Hepatocyte (in vitro differentiated cells): ENCODE measurements around the gene CUX1. TPM values are rescaled to one million over a fixed set of nuclear protein-coding genes. Genes with fewer than 3 reads are reported as not detected.
"Not testable (repeated sequence)": the region's sequence is repeated elsewhere in the genome, so short reads cannot be mapped to it uniquely, and the experiment has no call there.

Experiments
- DNase-seq: peaks from one replicate; pipeline ENCODE4 v3.0.0-alpha.2; 2016; ENCODE audit warnings: low spot score
- H2AFZ ChIP-seq: fragments of 200-600 bp; sonication (generic); 2 replicates; pipeline ENCODE4 v1.6.0; 2016; ENCODE audit warnings: antibody characterized with exemption, mild to moderate bottlenecking
- H3K27ac ChIP-seq: fragments of 200-600 bp; sonication (generic); 2 replicates; pipeline ENCODE4 v1.5.1; 2016; ENCODE audit warnings: mild to moderate bottlenecking
- H3K27me3 ChIP-seq: fragments of 200-600 bp; sonication (generic); 2 replicates; pipeline ENCODE4 v1.6.1; 2016
- H3K36me3 ChIP-seq: fragments of 200-600 bp; sonication (generic); replicated peaks from 2 replicates; pipeline ENCODE4 v1.5.1; 2016; ENCODE audit warnings: low read depth; ENCODE audit not compliant: insufficient read depth
- H3K4me1 ChIP-seq: fragments of 200-600 bp; sonication (generic); 2 replicates; pipeline ENCODE4 v1.5.1; 2016; ENCODE audit warnings: mild to moderate bottlenecking, moderate library complexity; ENCODE audit not compliant: insufficient read depth
- H3K4me2 ChIP-seq: fragments of 200-600 bp; sonication (generic); 2 replicates; pipeline ENCODE4 v1.6.0; 2016
- H3K4me3 ChIP-seq: fragments of 200-600 bp; sonication (generic); 2 replicates; pipeline ENCODE4 v1.5.1; 2016; ENCODE audit warnings: mild to moderate bottlenecking
- H3K79me2 ChIP-seq: fragments of 200-600 bp; sonication (generic); 2 replicates; pipeline ENCODE4 v1.6.0; 2017; ENCODE audit warnings: mild to moderate bottlenecking
- H3K9me2 ChIP-seq: fragments of 200-600 bp; sonication (generic); replicated peaks from 2 replicates; pipeline ENCODE4 v1.6.0; 2017; ENCODE audit warnings: mild to moderate bottlenecking; ENCODE audit not compliant: insufficient read depth
- H3K9me3 ChIP-seq: fragments of 200-600 bp; sonication (generic); 2 replicates; pipeline ENCODE4 v1.5.1; 2016; ENCODE audit warnings: low read depth, mild to moderate bottlenecking
- H4K20me1 ChIP-seq: fragments of 200-600 bp; sonication (generic); 2 replicates; pipeline ENCODE4 v1.6.0; 2016; ENCODE audit warnings: mild to moderate bottlenecking; ENCODE audit not compliant: insufficient read depth, poor library complexity, severe bottlenecking
- EZH2 ChIP-seq: fragments of 200-600 bp; sonication (generic); IDR thresholded peaks from 2 replicates; pipeline ENCODE4 v1.6.1; 2016; ENCODE audit warnings: antibody characterized with exemption, mild to moderate bottlenecking, borderline replicate concordance
- EZH2phosphoT487 ChIP-seq: fragments of 200-600 bp; sonication (generic); IDR thresholded peaks from one replicate; pipeline ENCODE4 v1.6.1; 2018; ENCODE audit warnings: antibody characterized with exemption, mild to moderate bottlenecking, low read depth, moderate library complexity; ENCODE audit not compliant: unreplicated experiment, severe bottlenecking
- WGBS: methylation state at CpG from one replicate; pipeline ENCODE4 v1.1.6; 2016; ENCODE audit warnings: low lambda C conversion rate; ENCODE audit errors: missing lambda C conversion rate; 5-methylcytosine and 5-hydroxymethylcytosine counted together
- polyA plus RNA-seq: library from polyadenylated mRNA; unstranded; fragments of >200 nt; fragmentation: Nextera tagmentation; extraction: Ambion mirVana; gene quantifications from 2 replicates; pipeline ENCODE4 v1.2.1, GENCODE V29; 2016
- total RNA-seq: library from RNA; depleted of rRNA; stranded (reverse); fragments of >200 nt; gene quantifications from 2 replicates; pipeline ENCODE4 v1.2.3, GENCODE V29; 2014
- TF ChIP-seq, protein P1 (sequence below): fragments of 200-600 bp; sonication (generic); IDR thresholded peaks from 2 replicates; pipeline ENCODE4 v1.5.1; 2016; ENCODE audit warnings: antibody characterized with exemption, mild to moderate bottlenecking; ENCODE audit not compliant: poor library complexity

The CUX1 gene
- total and polyA plus RNA-seq, 2 experiments from 2014 or later = 60.1 to 76.8 TPM

DNA sequence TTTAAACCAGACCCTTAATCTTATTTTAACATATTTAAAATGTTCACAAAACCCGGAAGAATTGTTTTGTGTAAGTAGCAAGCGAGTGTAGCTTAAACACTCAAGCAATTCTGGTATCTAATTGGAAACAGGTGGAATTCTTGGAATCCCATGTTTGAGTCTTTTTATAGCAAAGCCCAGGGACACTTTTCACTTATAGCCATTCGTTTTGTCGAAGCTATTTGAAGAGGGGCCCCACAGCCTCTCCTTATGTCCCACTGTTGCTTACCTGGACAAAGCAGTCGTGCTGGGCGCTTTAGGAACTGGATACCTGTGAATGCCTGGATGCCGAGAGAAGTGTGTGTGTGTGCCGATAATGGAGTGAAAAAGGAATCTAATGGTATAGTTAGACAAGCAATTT is 3.3 kb downstream of the CUX1 start:
- H3K79me2 ChIP-seq = peaks cover 90% of the 10 kb centered on the region
- peak overlapping the region; percentile 79 for H3K4me2 ChIP-seq
- TF ChIP-seq, protein P1, sequence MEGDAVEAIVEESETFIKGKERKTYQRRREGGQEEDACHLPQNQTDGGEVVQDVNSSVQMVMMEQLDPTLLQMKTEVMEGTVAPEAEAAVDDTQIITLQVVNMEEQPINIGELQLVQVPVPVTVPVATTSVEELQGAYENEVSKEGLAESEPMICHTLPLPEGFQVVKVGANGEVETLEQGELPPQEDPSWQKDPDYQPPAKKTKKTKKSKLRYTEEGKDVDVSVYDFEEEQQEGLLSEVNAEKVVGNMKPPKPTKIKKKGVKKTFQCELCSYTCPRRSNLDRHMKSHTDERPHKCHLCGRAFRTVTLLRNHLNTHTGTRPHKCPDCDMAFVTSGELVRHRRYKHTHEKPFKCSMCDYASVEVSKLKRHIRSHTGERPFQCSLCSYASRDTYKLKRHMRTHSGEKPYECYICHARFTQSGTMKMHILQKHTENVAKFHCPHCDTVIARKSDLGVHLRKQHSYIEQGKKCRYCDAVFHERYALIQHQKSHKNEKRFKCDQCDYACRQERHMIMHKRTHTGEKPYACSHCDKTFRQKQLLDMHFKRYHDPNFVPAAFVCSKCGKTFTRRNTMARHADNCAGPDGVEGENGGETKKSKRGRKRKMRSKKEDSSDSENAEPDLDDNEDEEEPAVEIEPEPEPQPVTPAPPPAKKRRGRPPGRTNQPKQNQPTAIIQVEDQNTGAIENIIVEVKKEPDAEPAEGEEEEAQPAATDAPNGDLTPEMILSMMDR = no peak

GRCh38 chr7:101822632-101823031 is 5.2 kb downstream of the CUX1 start:
- 89% methylated on average over 5 of the region's 6 CpGs for WGBS
- not testable (repeated sequence) for H3K9me2 ChIP-seq, H3K9me3 ChIP-seq, DNase-seq, H3K27ac ChIP-seq, H2AFZ ChIP-seq, H3K27me3 ChIP-seq, H3K4me3 ChIP-seq, H3K36me3 ChIP-seq
- H4K20me1 ChIP-seq = peaks cover 91% of the 10 kb centered on the region
- H3K4me2 ChIP-seq = peak overlapping the region; percentile 58
- H3K4me1 ChIP-seq = peaks cover 52% of the 10 kb centered on the region
- H3K79me2 ChIP-seq = peaks cover 100% of the 10 kb centered on the region

More for the DNA sequence above, 3.3 kb downstream of the CUX1 start:
- Histone ChIP-seq H4K20me1 (peaks cover 74% of the 10 kb centered on the region), H3K9me3 (no peaks in the 10 kb centered on the region), H3K36me3 (no peaks in the 10 kb centered on the region), H3K27ac (peak overlapping the region; percentile 92), H3K4me1 (peaks cover 44% of the 10 kb centered on the region), H3K27me3 (no peaks in the 10 kb centered on the region), H2AFZ (no peak overlapping the region), H3K9me2 (no peaks in the 10 kb centered on the region), H3K4me3 (no peak overlapping the region)
- no peak for DNase-seq
- WGBS = 27% methylated on average over 8 of the region's 8 CpGs

DNA sequence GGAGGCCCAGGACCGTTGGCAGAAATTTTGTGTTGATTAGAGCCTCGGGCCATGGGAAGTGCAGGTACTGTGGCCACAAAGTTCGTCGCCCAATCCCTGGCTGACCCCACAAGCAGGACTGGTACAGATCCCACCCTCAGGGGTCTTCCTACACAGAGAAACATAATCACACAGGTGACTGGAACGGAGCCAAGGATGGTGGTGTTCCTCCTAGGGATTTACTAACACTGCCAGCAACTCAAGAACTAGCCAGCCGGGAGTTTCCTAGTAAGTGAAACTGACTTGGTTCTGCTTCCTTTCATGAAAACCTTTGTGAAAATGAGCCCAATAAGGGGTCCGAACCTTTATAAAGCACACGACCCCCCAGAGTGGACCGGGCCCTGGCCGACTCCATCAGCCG is 5.7 kb downstream of the CUX1 start:
- Histone ChIP-seq H4K20me1 (peaks cover 91% of the 10 kb centered on the region), H3K4me1 (peaks cover 52% of the 10 kb centered on the region), H3K9me3 (no peaks in the 10 kb centered on the region), H2AFZ (no peak overlapping the region), H3K36me3 (no peaks in the 10 kb centered on the region), H3K4me3 (no peak overlapping the region), H3K27me3 (no peaks in the 10 kb centered on the region), H3K79me2 (peaks cover 100% of the 10 kb centered on the region), H3K27ac (peak overlapping the region; percentile 67), H3K9me2 (no peaks in the 10 kb centered on the region), H3K4me2 (peak overlapping the region; percentile 58)
- DNase-seq = no peak
- WGBS = 80% methylated on average over 11 of the region's 11 CpGs
- TF ChIP-seq EZH2phosphoT487 = no peak
- TF ChIP-seq EZH2 = no peak
- TF ChIP-seq, protein P1 = no peak

GRCh38 chr7:101823596-101823995 is 6.2 kb downstream of the CUX1 start:
- TF ChIP-seq EZH2 = no peak
- Histone ChIP-seq H3K4me2 (peak overlapping the region; percentile 58), H3K36me3 (no peaks in the 10 kb centered on the region), H3K27ac (peak overlapping the region; percentile 67), H3K79me2 (peaks cover 100% of the 10 kb centered on the region), H3K4me3 (no peak overlapping the region), H3K27me3 (no peaks in the 10 kb centered on the region), H2AFZ (no peak overlapping the region), H3K9me3 (no peaks in the 10 kb centered on the region), H3K9me2 (no peaks in the 10 kb centered on the region), H4K20me1 (peaks cover 91% of the 10 kb centered on the region), H3K4me1 (peaks cover 48% of the 10 kb centered on the region)
- no peak for DNase-seq
- WGBS = 72% methylated on average over 5 of the region's 5 CpGs
